HG03066 (cell line): Measurements from ENCODE around the gene LCE1F.

Experiments
- ATAC-seq: cut with Tn5 transposase; IDR thresholded peaks from one replicate; pipeline ENCODE4 v1.9.1; 2021; ENCODE audit warnings: low read depth; ENCODE audit not compliant: unreplicated experiment

The LCE1F gene

DNA sequence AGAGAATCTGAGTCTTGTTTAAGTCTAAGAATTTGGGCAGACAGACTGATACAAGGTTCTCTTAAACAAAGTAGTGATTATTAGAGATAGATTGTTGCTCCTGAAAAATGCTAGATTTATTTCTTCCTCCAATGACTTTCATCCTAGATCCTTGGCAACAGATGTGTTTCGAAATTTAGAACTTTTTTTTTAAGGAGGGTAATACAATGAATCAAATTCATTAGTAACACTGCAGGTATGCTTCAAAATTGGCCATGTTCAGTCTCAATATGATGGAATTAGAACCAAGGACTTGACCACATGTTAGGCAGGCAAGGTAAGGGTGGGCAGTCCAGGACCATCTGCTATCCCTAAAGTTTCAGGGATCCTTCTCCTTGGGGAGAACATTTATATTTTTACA is 4.5 kb upstream of the LCE1F start:
- no peak for ATAC-seq

DNA sequence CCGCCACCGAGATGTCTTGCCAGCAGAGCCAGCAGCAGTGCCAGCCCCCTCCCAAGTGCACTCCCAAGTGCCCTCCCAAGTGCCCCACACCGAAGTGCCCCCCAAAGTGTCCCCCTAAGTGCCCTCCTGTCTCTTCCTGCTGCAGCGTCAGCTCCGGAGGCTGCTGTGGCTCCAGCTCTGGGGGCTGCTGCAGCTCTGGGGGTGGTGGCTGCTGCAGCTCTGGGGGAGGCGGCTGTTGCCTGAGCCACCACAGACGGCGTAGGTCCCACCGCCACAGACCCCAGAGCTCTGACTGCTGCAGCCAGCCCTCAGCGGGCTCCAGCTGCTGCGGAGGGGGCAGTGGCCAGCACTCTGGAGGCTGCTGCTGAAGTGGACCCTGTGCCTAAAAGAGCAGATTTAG is 1.4 kb downstream of the LCE1F start:
- ATAC-seq: no peak

DNA sequence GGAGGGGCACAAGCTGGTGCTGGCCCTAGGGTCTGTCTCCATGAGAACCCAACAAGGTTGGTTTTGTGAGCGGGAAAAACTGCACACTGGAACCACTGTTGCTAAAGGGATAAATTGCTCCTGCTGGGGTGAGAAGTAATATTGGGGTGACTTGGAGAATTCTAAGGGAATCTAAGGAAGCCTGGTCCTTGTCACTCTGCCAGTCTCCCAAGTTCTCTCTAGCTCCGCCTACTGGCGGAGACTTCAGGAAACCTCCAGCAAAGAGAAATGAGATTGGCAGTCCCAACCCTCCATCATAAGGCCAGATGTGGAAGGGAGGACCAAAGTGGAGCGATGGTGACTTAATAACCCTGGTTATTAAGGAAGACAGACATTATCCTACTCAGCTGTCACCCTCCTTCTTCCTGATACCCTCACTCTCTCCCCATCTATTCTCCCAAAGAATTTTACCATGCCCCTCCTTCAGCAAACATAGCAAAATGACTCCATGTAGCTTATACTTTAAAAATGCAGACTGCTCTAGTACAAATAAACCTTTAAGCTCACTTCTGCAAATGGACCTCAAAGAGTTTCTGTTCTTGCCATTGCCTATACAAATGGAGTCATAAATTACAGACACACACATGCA is 2.7 kb downstream of the LCE1F start:
- ATAC-seq: no peak

DNA sequence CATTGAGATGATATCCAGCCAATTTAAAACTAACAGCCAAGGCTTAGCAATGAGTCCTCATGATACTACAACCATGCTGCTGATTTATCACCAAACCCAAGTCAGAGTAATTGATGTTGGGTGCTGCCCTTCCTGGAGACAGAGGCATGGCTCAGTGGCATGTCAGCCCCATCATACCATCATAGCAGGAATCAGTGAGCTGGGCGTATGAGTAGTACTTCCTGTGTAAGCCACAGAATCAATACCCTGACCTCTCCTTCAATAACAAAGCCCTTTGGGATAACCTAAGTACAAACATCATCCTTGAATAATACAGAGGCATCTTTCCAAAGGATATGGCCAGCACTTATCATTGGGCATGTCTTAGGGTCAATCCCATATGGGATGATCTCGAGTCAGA is 8.2 kb downstream of the LCE1F start:
- ATAC-seq: no peak

DNA sequence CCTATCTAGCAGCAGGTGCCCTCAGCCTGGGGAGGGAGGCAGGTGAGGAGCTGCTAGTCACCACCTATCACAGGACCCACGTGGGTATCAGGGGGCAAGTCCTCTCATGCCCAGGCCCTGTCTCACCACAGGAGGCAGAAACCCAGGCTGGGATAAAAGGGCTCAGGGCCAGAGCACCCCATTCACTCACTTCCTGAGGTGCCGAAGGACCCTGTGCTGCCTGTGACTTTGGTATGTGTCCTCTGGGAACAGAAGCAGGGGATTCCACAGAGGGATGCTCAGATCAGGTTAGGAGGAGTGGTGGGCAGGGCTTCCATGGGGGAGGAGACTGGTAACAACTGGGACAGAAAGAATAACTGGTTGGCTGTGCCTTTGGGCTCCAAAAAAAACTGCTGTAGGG is 11.1 kb downstream of the LCE1F start, which contains the start of gene LCE1E:
TSS of gene LCE1E (plus strand) at position 181 of the 400 bp plus-strand sequence. CDS start 1,043 bp downstream, outside the sequence.
- ATAC-seq: no peak

DNA sequence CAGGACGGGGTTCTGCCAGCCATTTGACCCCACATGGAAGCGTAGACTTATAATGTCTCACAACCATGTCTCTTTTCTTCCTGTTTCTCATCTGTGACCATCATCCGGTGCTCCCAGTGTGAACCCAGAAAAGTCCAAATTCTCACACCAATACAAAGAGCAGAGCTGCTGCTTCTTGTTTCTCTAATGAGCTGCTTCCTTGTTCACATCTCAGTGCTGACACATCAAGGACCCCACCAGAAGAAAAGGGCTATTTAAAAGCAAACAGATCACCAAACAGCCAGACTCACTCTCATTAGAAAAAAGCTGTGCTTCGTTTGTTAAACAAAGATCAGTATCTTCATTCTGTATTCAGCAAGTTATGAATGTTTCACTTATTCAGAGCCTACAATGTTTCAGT is 20.7 kb downstream of the LCE1F start:
- no peak for ATAC-seq

DNA sequence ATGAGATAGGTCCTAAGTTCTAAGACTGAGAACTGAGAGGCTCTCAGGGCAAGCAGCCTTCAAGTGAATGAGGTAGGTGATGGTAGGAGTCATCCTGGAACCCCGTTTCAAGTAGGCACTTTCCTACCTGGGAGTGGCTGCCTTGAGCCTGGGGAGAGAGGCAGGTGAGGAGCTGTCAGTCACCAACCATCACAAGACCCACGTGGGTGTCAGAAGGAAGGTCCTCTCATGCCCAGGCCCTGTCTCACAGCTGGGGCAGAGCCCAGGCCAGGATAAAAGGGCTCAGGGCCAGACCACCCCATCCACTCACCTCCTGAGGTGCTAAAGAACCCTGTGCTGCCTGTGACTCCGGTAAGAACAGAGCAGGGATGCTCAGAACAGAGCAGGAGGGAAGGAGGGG is 21.5 kb downstream of the LCE1F start, which contains the start of gene LCE1D:
TSS of gene LCE1D (plus strand) at position 301 of the 400 bp plus-strand sequence. CDS start 1,074 bp downstream, outside the sequence.
- no peak for ATAC-seq

DNA sequence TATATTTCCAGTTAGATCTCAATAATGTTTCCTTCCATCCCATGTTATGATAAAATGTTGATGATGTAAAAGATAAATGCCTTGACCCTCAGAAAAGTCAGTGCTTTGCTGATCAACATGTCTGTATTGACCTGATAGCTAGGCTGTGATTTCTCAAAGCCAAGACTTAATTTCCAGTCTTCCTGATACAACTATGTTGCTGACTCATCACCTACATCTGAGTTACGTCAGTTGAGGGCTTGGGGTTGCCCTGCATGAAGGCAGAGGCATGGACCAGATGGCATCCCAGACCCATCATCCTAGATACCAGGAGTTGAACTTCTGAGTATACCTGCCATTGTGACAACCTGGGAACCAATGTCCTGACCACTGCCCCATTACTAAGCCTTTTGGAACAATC is 26.4 kb downstream of the LCE1F start:
- ATAC-seq: no peak

DNA sequence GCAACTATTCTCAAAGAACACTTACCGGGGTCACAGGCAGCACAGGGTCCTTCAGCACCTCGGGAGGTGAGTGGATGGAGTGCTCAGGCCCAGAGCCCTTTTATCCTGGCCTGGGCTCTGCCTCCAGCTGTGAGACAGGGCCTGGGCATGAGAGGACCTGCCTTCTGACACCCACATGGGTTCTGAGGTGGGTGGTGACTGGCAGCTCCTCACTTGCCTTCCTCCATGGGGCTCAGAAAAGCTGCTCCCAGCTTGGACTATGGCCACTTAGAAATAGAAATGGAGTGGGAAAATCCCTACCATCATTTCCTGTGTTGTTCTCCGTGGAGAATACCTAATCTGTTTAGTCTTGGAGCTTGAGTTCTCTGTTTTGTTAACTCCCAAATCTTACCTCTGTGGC is 31.6 kb downstream of the LCE1F start, which contains the start of gene LCE1C:
TSS of gene LCE1C (minus strand) at position 76 of the 400 bp plus-strand sequence. CDS start 1,173 bp downstream, outside the sequence.
- ATAC-seq: no peak

DNA sequence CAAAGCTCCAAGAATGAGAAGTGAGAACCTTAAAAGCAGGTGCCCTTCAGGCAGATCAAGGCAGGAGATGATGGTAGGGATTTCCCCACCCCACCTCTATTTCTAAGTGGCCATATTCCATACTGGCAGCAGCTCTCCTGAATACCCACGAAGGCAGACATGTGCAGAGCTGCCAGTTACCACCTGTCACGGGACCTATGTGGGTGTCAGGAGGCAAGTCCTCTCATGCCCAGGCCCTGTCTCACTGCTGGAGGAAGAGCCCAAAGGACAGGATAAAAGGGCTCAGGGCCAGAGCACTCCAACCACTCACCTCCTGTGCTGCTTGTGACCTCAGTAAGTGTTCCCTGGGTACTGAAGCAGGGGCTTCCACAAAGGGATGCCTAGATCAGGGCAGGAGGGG is 36.1 kb downstream of the LCE1F start:
- ATAC-seq: no peak

DNA sequence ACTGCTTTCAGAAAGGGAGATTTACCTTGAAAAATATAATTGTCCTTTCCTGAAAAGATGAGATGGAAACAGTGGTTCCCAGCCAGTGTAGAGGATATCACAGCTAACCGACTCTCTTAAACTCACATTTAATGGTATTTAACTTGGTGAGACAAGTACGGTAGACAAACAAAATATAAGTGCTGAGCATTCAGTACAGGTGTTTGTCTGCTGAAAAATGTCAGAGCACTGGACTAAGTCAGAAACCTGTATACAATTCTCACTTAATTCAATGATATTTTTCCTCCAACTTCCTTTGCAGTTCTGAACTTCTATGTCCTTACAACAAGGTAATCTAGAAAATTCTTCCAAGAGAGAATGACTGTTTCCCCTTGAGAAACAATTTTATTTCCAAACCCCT is 36.7 kb downstream of the LCE1F start, which contains the start of gene LCE1B:
TSS of gene LCE1B (plus strand) at position 301 of the 400 bp plus-strand sequence. CDS start 476 bp downstream, outside the sequence.
- ATAC-seq: no peak

DNA sequence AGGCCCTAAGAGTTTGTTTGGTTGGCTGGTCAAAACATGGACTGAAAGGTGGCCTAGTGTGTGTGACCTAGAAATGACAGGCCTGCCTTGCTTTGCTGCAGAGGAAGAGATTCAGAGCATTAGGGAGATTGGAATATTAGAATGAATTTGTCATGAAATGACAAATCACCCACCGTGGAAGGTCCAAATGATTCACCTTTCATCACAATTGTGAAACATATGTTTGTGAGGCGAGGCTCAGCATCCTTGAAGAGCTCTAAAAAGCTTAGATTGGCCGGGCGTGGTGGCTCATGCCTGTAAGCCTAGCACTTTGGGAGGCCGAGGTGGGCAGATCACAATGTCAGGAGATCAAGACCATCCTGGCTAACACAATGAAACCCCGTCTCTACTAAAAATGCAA is 42.4 kb downstream of the LCE1F start:
- no peak for ATAC-seq

DNA sequence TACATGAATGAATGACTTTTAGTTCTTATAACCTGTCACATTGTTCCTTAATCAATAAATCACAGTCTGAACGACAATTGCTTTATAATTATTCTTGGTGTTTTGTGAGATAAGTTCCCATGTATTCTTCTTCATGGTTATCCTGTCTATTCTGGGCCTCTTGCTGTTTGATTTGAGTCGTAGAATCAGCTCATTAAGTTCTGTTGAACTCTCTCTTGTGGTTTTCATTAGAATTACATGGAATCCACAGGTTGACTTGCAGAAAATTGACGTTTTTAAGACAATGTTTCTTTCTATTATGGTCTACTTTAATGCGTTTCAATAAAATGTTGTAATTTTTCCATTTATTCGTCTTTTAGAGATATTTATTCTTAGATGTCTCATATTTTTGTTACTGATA is 48.4 kb downstream of the LCE1F start:
- ATAC-seq: no peak

DNA sequence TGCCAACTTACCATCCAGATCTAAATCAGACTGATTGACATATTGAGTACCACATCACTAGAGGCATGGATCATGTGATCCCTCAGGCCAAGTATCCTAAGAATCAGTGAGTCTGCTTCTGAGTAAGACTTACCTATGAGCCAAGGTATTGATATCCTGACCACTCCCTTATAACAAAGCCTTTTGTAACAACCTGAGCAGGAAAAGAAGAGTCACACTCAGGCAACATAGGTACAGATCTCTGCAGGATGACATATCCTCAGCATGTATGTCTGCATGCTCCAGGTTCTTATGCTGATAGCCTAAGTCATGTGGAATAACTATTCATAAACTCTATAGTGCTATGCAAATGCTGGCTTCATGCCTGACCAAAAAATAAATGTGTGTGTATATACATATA is 50.0 kb downstream of the LCE1F start:
- ATAC-seq: no peak
